ENCODE measurements around the gene EHD1. TPM values are rescaled to one million over a fixed set of nuclear protein-coding genes. Genes with fewer than 3 reads are reported as not detected.
"Not testable (repeated sequence)": the region's sequence is repeated elsewhere in the genome, so short reads cannot be mapped to it uniquely, and the experiment has no call there.

EHD1 gene
- total RNA-seq, 1 experiment from 2014 or later, result 92.8 TPM

GRCh38 chr11:64826578-64827450 is 51.6 kb downstream of the EHD1 start:
- intact Hi-C loops (cut with micrococcal nuclease; ENCODE audit: unreplicated experiment), result no loop called here
- H3K27me3 Mint-ChIP-seq (ENCODE audit: unreplicated experiment), result no peaks in the 10 kb centered on the region
- H3K36me3 Mint-ChIP-seq (ENCODE audit: insufficient read depth, unreplicated experiment), result peaks cover 37% of the 10 kb centered on the region
- H3K27ac Mint-ChIP-seq (ENCODE audit: unreplicated experiment), result no peak overlapping the region
- no peaks in the 10 kb centered on the region for H3K4me1 Mint-ChIP-seq (ENCODE audit: low read depth, unreplicated experiment)
- TF ChIP-seq CTCF (IDR thresholded peaks at IDR 0.05; ENCODE audit: unreplicated experiment), result no peak
- no TSS peak for BruUV-seq (replicated peaks)
- CTCF ChIA-PET, result interaction anchor here (0.6 kb wide), 1 partner anchor 189 kb away, joined by 3 read pairs; no protein-coding TSS in a partner anchor
- H3K9me3 Mint-ChIP-seq (ENCODE audit: low read depth, unreplicated experiment), result no peaks in the 10 kb centered on the region
- H3K4me3 Mint-ChIP-seq (ENCODE audit: low read depth, unreplicated experiment), result no peak overlapping the region
- no peak for DNase-seq

- TF ChIP-seq CTCF (IDR thresholded peaks at IDR 0.05; ENCODE audit: unreplicated experiment), result no peak
- Mint-ChIP-seq H3K36me3 (ENCODE audit: insufficient read depth, unreplicated experiment) (peaks cover 29% of the 10 kb centered on the region), H3K4me3 (ENCODE audit: low read depth, unreplicated experiment) (no peak overlapping the region), H3K4me1 (ENCODE audit: low read depth, unreplicated experiment) (no peaks in the 10 kb centered on the region), H3K27ac (ENCODE audit: unreplicated experiment) (no peak overlapping the region), H3K9me3 (ENCODE audit: low read depth, unreplicated experiment) (no peaks in the 10 kb centered on the region), H3K27me3 (ENCODE audit: unreplicated experiment) (no peaks in the 10 kb centered on the region)
- intact Hi-C loops (cut with micrococcal nuclease; ENCODE audit: unreplicated experiment), result no loop called here
- CTCF ChIA-PET, result interaction anchor here (0.6 kb wide), 1 partner anchor 190 kb away, joined by 3 read pairs; no protein-coding TSS in a partner anchor
- BruUV-seq (replicated peaks), result no TSS peak
- DNase-seq, result no peak
Observed at GRCh38 chr11:64826062-64826461, 52.4 kb downstream of the EHD1 start.

- peaks cover 21% of the 10 kb centered on the region for H3K36me3 Mint-ChIP-seq (ENCODE audit: insufficient read depth, unreplicated experiment)
- intact Hi-C loops (cut with micrococcal nuclease; ENCODE audit: unreplicated experiment), result no loop called here
- H3K27ac Mint-ChIP-seq (ENCODE audit: unreplicated experiment), result no peak overlapping the region
- no peak for DNase-seq
- no peak for TF ChIP-seq CTCF (IDR thresholded peaks at IDR 0.05; ENCODE audit: unreplicated experiment)
- no TSS peak for BruUV-seq (replicated peaks)
- no peak overlapping the region for H3K4me3 Mint-ChIP-seq (ENCODE audit: low read depth, unreplicated experiment)
- H3K4me1 Mint-ChIP-seq (ENCODE audit: low read depth, unreplicated experiment), result no peaks in the 10 kb centered on the region
- no peaks in the 10 kb centered on the region for H3K9me3 Mint-ChIP-seq (ENCODE audit: low read depth, unreplicated experiment)
- CTCF ChIA-PET, result no interaction called here
- no peaks in the 10 kb centered on the region for H3K27me3 Mint-ChIP-seq (ENCODE audit: unreplicated experiment)
Observed at GRCh38 chr11:64823568-64824119, 54.8 kb downstream of the EHD1 start.

- H3K27ac Mint-ChIP-seq (ENCODE audit: unreplicated experiment), result no peak overlapping the region
- H3K4me1 Mint-ChIP-seq (ENCODE audit: low read depth, unreplicated experiment), result peaks cover 10% of the 10 kb centered on the region
- intact Hi-C loops (cut with micrococcal nuclease; ENCODE audit: unreplicated experiment), result no loop called here
- no peaks in the 10 kb centered on the region for H3K9me3 Mint-ChIP-seq (ENCODE audit: low read depth, unreplicated experiment)
- H3K4me3 Mint-ChIP-seq (ENCODE audit: low read depth, unreplicated experiment), result no peak overlapping the region
- no peaks in the 10 kb centered on the region for H3K27me3 Mint-ChIP-seq (ENCODE audit: unreplicated experiment)
- H3K36me3 Mint-ChIP-seq (ENCODE audit: insufficient read depth, unreplicated experiment), result peaks cover 4% of the 10 kb centered on the region
- DNase-seq, result no peak
- TF ChIP-seq CTCF (IDR thresholded peaks at IDR 0.05; ENCODE audit: unreplicated experiment), result no peak
- CTCF ChIA-PET, result no interaction called here
- no TSS peak for BruUV-seq (replicated peaks)
Observed at GRCh38 chr11:64817476-64817875, 60.9 kb downstream of the EHD1 start.

- H3K36me3 Mint-ChIP-seq (ENCODE audit: insufficient read depth, unreplicated experiment); H3K9me3 Mint-ChIP-seq (ENCODE audit: low read depth, unreplicated experiment); intact Hi-C loops (cut with micrococcal nuclease; ENCODE audit: unreplicated experiment); H3K4me1 Mint-ChIP-seq (ENCODE audit: low read depth, unreplicated experiment); H3K27me3 Mint-ChIP-seq (ENCODE audit: unreplicated experiment); BruUV-seq (replicated peaks); DNase-seq; H3K4me3 Mint-ChIP-seq (ENCODE audit: low read depth, unreplicated experiment): not testable (repeated sequence)
- H3K27ac Mint-ChIP-seq (ENCODE audit: unreplicated experiment), result peak overlapping the region; percentile 7
- CTCF ChIA-PET, result interaction anchor here (0.7 kb wide), 1 partner anchor 295 kb away, joined by 3 read pairs; no protein-coding TSS in a partner anchor
Observed at GRCh38 chr11:64815433-64815832, 63.0 kb downstream of the EHD1 start.
